HEK293T (cell line): ENCODE data around the gene MTHFD1.

ENCODE experiments used
- ARNT ChIP-seq: fragments of 450-650 bp; IDR thresholded peaks from 2 replicates; pipeline ENCODE4 v1.6.1; 2017; ENCODE audit warnings: mild to moderate bottlenecking
- BHLHE40 ChIP-seq: fragments of 450-650 bp; IDR thresholded peaks from 2 replicates; pipeline ENCODE4 v1.6.1; 2016; ENCODE audit warnings: mild to moderate bottlenecking, moderate library complexity, borderline replicate concordance
- CTBP1 ChIP-seq: fragments of 450-650 bp; IDR thresholded peaks from 2 replicates; pipeline ENCODE4 v1.6.1; 2016; ENCODE audit warnings: borderline replicate concordance
- ELF4 ChIP-seq: fragments of 450-650 bp; IDR thresholded peaks from 2 replicates; pipeline ENCODE4 v1.6.1; 2017; ENCODE audit warnings: antibody characterized with exemption
- FOXA1 ChIP-seq: fragments of 450-650 bp; IDR thresholded peaks from 2 replicates; pipeline ENCODE4 v1.6.1; 2016; ENCODE audit warnings: mild to moderate bottlenecking
- FOXK2 ChIP-seq: fragments of 450-650 bp; IDR thresholded peaks from 2 replicates; pipeline ENCODE4 v1.6.1; 2016; ENCODE audit warnings: mild to moderate bottlenecking
- FOXM1 ChIP-seq: fragments of 450-650 bp; IDR thresholded peaks from 2 replicates; pipeline ENCODE4 v1.6.1; 2017; ENCODE audit warnings: mild to moderate bottlenecking, borderline replicate concordance
- HDGF ChIP-seq: fragments of 450-650 bp; IDR thresholded peaks from 2 replicates; pipeline ENCODE4 v1.6.1; 2017; ENCODE audit warnings: antibody characterized with exemption, borderline replicate concordance
- NFRKB ChIP-seq: fragments of 450-650 bp; IDR thresholded peaks from 2 replicates; pipeline ENCODE4 v1.6.1; 2016; ENCODE audit warnings: mild to moderate bottlenecking, moderate library complexity
- SP1 ChIP-seq: fragments of 450-650 bp; IDR thresholded peaks from 2 replicates; pipeline ENCODE4 v1.6.1; 2017
- SUZ12 ChIP-seq: fragments of 450-650 bp; IDR thresholded peaks from 2 replicates; pipeline ENCODE4 v1.6.1; 2016; ENCODE audit warnings: mild to moderate bottlenecking
- ZNF384 ChIP-seq: fragments of 450-650 bp; IDR thresholded peaks from 2 replicates; pipeline ENCODE4 v1.6.1; 2016
- TF ChIP-seq, protein P1 (sequence below): fragments of 450-650 bp; IDR thresholded peaks from 2 replicates; pipeline ENCODE4 v1.6.1; 2016

DNA sequence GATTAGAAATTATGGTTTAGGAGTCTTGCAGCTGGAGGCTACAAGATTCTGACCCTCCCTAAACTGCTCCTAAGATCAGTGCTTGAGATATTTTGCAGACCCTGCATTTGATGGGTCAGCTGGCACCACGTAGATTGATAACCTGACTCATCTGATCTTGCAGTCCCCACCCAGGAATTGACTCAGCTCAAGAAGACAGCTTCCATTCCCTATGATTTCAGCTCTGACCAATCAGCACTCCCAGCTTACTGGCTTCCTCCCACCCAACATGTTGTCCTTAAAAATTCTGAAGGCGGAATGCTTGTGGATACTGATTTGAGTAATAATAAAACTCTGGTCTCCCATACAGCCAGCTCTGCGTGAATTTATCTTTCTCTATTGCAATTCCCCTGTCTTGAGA lies 23.2 kb upstream of the MTHFD1 start:
- TF ChIP-seq BHLHE40 (no peak), FOXM1 (no peak), SUZ12 (no peak), CTBP1 (no peak), ARNT (no peak), SP1 (no peak), FOXK2 (no peak), ELF4 (no peak), NFRKB (no peak), HDGF (no peak), FOXA1 (no peak), ZNF384 (no peak)
- TF ChIP-seq, protein P1, sequence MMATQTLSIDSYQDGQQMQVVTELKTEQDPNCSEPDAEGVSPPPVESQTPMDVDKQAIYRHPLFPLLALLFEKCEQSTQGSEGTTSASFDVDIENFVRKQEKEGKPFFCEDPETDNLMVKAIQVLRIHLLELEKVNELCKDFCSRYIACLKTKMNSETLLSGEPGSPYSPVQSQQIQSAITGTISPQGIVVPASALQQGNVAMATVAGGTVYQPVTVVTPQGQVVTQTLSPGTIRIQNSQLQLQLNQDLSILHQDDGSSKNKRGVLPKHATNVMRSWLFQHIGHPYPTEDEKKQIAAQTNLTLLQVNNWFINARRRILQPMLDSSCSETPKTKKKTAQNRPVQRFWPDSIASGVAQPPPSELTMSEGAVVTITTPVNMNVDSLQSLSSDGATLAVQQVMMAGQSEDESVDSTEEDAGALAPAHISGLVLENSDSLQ, result no peak
